ENCODE data around the gene ATR.
"Not testable (repeated sequence)": the region's sequence is repeated elsewhere in the genome, so short reads cannot be mapped to it uniquely, and the experiment has no call there.

Gene ATR

DNA sequence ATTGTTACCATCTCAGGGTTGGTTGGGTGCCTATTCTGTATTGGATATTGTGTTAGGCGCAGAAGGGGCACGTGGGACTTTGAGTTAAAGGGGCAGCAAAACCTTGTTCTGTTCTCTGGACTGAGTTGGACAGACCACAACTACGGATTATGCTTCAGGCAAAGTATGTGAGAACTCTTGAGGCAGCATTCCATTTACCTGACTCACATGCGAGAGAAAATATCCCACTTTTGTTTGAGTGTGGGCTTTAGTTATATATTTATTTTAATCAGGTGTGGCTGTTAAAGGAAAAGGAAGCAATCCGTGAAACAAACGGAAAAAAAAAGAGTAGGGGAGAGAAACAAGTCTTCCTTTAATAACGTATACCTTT is 17.0 kb upstream of the ATR start:
- peak; percentile 58 for DNase-seq (ENCODE audit: low spot score)
- no peak for FAIRE-seq

DNA sequence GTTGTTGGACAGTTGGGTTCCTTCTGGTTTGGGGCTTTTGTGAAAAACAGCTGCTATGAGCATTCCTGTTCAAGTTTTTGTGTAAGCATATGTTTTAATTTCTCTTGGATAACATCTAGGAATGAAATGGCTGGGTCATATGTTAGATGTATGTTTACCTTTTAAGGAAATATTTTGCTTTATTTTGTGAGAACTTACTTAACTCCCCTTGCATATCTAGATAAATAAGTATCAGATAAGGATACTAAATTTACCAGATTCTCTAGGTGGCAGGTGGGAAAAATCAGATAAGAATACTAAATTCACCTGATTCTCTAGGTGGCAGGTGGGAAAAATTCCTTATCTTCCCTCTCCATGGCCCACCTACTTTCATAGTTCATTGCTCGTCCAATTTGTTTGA is 16.6 kb upstream of the ATR start:
- DNase-seq (ENCODE audit: low spot score) (no peak), FAIRE-seq (no peak)

- DNase-seq (ENCODE audit: low spot score); FAIRE-seq: not testable (repeated sequence)
These were observed 13.7 kb upstream of the ATR start for GRCh38 chr3:142592268-142592667.

DNA sequence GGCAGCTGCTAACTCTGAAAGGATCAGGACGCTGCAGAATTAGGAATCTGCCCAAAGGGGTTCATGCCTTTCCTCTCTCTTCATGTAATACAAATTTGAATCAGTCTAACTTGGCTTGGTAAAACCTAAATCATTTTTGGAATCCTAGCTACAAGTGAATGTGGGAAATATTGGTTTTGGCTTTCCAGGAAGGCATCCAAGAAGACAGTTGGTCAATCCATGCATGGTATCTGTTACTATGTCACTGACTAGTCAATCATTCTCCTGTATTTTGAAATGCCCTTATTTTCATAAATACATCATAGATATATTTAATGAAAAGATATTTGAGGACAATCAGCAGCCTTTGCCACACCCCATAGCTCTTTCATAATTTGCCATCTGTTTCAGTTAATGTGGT is 10.2 kb upstream of the ATR start:
- FAIRE-seq: no peak
- DNase-seq (ENCODE audit: low spot score): no peak

DNA sequence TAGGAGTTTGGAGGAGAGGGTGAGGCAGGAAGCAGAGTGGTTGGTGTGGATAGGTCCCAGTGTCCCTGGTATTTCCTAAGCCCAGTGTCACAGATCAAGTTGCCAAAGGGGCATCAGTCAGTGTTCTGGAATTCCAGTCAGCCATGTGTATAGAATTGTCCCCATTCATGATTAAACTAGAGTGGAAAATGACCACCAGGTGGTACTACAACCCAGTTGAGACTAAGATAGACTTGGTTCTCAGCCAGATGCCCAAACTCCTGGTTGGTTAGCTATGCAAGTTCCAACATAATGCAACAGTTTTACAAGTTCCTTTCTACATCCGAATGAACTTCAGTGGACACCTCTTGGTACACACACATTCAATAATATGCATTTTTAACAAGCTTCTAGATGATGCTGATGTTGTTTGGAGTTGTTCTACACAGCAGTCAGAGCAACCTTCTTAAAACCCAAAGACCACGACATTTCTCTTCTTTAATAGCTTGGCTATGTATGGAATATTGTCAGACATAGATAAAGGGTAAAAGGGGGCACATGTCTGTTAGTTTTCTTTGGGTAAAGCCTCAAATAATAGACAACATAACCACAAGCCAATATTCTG is 8.4 kb upstream of the ATR start:
- FAIRE-seq (no peak), DNase-seq (ENCODE audit: low spot score) (peak; percentile 52)

- DNase-seq (ENCODE audit: low spot score); FAIRE-seq: not testable (repeated sequence)
These were observed 2.5 kb upstream of the ATR start for GRCh38 chr3:142581070-142581469.

DNA sequence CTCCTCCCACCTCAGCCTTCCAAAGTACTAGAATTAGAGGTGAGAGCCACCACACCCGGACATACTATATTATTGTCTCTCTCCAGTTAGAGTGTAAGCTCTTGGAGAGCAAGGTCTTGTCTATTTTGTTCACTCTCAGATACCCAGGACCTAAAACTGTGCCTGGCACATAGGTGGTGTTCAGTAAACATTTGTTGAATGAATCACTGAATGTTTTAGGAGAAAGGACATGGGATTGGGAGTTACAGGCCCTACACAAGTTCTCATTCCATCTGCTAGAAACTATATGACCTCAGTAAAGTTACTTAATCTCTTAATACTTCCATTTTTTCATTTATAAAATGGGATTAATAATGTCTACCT is 1.5 kb upstream of the ATR start:
- FAIRE-seq: no peak

DNA sequence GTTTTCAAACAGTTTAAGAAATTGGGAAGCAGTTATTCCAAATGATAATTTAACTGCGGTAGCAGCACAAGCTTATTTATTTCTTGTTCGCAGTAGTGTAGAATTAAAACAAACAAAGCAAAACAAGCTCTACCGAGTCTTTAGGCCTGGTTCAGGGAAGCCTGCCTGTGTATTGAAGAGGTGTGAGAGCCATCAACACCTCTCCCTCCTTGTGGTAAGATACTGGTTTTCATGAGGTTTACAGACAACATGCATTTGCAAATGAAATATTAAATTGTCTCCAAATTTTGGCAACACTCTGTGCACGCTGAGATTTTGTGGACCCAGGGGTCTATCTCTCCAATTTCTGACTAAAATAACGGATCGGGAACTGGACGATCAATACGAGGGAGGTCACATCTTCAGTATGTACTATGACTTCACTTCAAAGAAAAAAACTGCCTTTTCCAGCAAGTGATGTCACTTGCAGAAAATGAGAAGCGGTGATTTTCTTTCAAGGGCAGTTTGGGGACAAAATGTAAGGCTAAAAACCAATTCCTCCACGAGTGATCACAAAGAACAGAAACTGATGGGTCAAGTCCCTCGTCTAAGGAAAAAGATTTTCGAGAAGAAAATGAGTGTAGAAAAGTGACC is 721 bp downstream of the ATR start:
- FAIRE-seq (no peak), DNase-seq (ENCODE audit: low spot score) (no peak)

More for the DNA sequence above, 1.5 kb upstream of the ATR start:
- no peak for DNase-seq (ENCODE audit: low spot score)

DNA sequence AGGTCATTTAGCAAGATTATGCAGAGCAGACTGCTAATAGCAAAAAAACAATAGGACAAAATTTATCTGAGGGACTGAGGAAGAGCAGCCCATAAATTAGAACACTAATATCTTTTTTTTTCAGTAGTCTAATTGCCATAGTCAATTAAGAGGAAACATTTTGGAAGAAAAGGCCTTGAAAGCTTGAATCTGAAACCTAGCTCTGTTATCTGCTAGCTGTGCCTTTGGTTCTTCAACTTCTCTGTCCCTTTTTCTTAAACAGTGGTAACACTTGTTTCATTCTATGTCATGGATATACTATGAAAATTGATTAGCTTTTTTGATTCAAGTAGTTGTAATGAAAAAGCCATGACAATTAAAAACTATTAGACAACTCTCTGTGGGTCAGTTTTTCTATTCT is 1.7 kb downstream of the ATR start:
- DNase-seq (ENCODE audit: low spot score): no peak
- no peak for FAIRE-seq

DNA sequence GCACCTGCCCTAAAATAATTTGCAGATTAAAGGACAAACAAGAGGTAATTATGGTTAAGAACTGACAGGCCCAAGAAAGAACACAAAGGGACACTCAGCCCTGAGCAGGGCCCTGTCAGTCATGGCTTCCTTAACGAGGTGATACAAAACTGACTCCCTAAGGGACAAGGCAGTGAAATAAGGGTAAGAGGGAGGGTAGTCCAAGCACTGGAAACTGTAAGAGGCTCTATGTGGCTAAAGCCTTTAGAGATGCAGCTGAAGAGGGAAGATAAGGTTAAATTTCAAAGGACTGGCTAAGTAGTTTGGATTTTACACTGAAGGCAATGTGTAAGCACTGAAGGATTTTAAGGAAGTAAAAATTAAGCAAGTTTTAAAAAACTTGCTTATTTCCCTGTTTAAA is 3.9 kb downstream of the ATR start:
- FAIRE-seq (no peak), DNase-seq (ENCODE audit: low spot score) (no peak)

DNA sequence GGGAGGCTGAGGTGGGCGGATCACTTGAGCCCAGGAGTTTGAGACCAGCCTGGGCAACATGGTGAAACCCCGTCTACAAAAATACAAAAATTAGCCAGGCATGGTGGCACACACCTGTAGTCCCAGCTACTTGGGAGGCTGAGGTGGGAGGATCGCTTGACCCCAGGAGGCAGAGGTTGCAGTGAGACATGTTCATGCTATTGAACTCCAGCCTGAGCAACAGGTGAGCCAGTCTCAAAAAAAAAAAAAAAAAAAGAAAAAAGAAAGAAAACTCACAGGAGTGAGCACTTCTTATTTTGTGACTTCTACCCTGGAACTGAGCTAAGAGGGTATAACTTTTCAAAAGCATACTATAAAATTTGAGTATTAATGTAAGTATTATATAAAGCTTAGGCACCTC is 4.3 kb downstream of the ATR start:
- not testable (repeated sequence) for FAIRE-seq; DNase-seq (ENCODE audit: low spot score)

- DNase-seq (ENCODE audit: low spot score); FAIRE-seq: not testable (repeated sequence)
These were observed 9.1 kb downstream of the ATR start for GRCh38 chr3:142569422-142569821.

DNA sequence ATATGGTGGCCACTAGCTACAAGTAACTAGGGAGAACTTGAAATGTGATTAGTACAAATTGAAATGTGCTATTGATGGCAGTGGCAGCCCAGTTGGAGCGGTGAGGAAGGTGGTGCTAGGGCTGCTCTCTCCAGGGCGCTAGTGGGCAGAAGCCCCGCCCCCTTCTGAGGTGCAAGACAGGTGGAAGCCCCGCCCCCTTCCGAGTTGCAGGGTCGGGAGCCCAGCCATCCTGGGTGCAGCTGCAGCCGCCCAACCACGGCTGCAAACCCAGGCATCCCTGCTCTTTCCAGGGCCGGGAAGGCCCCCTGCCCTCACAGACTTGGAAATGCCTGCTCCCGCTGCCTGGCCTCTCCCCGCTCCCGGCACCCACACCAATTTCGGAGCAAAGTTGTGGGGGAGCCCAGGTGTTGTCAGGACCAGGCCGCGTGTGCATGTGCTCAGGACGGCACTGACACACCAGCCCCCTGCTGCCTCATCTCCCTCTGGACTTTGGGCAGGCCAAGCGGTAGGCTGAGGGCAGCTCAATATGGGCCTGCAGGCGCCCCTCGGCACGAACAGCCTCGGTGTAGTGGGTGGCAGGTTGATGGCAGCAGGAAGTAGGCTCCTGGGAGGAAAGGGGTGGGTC is 10.0 kb downstream of the ATR start:
- FAIRE-seq (no peak), DNase-seq (ENCODE audit: low spot score) (no peak)

DNA sequence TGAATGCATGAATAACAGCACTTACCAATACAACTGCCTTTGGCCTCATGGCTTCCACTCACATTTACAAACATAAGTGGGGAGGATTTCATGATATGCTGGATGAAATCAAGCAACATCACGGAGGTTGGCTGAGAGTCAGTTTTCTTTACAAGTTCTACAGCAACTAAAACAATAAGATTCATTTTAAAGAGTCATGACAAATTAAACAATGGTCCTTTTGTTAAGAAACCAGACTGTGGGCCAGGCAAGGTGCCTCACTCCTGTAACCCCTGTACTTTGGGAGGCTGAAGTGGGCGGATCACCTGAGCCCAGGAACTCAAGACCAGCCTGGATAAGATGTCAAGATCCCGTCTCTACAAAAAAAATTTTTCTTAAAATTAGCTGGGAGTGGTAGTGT is 12.4 kb downstream of the ATR start:
- FAIRE-seq (no peak), DNase-seq (ENCODE audit: low spot score) (no peak)

DNA sequence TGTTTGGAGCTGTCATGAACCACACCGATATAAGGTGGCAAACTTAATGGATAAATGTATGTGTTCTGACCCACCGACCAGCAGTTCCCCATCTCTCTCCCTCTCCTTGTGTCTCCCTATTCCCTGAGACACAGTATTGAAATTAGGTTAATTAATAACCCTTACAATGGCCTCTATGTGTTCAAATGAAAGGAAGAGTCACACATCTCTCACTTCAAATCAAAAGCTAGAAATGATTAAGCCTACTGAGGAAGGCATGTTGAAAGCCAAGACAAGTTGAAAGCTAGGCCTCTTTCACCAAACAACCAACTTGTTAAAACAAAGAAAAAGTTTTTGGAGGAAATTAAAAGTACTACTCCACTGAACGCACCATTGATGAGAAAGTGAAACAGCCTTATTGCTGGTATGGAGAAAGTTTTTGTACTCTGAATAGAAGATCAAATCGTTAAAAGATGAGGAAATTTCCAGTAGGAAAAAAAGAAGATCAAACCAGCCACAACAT is 15.0 kb downstream of the ATR start:
- DNase-seq (ENCODE audit: low spot score) (no peak), FAIRE-seq (no peak)

GRCh38 chr3:142560118-142560517 is 18.4 kb downstream of the ATR start:
- FAIRE-seq (no peak), DNase-seq (ENCODE audit: low spot score) (no peak)

DNA sequence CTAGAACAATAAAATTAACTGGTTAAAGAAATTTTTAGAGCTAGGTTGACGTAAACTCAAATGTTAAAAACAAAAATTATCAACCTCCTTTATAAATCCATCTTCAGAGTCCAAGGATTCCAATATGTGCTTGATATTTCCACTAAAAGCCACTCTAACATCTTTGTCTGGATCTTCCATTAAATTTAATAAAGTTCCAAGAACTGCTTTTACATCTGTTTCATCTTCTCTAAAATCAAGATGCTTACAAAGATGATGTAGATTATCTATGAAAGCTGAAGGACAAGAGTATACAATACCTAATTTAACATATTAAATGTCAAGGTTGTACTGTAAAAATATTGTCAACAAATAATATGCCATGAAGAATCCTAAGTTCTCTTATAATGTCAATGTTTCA is 24.8 kb downstream of the ATR start:
- DNase-seq (ENCODE audit: low spot score): no peak

DNA sequence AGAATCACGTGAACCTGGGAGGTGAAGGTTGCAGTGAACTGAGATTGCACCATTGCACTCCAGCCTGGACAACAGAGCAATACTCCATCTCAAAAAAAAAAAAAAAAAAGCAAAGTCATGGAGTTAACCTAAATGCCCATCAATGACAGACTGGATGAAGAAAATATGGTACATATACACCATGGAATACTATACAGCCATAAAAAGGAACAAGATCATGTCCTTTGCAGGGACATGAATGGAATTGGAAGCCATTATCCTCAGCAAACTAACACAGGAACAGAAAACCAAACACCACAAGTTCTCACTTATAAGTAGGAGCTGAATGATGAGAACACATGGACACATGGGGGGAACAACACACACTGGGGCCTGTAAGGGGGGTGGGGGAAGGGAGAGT is 26.0 kb downstream of the ATR start:
- DNase-seq (ENCODE audit: low spot score); FAIRE-seq: not testable (repeated sequence)

More for the DNA sequence above, 24.8 kb downstream of the ATR start:
- no peak for FAIRE-seq

- FAIRE-seq (no peak), DNase-seq (ENCODE audit: low spot score) (no peak)
These were observed 28.5 kb downstream of the ATR start for GRCh38 chr3:142549986-142550385.

DNA sequence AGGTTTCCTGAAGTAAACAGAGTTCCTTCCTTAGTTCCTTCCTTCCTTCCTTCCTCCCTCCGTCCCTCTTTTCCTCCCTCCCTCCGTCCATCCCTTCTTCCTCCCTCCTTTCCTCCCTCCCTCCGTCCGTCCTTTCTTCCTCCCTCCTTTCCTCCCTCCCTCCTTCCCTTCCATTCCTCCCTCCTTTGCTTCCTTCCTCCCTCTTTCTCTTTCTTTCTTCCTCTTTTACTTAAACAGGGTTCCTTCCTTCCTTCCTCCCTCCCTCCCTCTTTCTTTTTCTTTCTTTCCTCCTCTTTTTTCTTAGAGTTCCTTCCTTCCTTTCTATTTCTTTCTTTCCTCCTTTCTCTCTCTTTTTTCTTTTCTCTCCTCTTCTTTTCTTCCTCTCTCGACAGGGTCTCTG is 35.2 kb downstream of the ATR start:
- FAIRE-seq: no peak
- no peak for DNase-seq (ENCODE audit: low spot score)

- DNase-seq (ENCODE audit: low spot score) (no peak), FAIRE-seq (no peak)
These were observed 36.5 kb downstream of the ATR start for GRCh38 chr3:142542054-142542453.

DNA sequence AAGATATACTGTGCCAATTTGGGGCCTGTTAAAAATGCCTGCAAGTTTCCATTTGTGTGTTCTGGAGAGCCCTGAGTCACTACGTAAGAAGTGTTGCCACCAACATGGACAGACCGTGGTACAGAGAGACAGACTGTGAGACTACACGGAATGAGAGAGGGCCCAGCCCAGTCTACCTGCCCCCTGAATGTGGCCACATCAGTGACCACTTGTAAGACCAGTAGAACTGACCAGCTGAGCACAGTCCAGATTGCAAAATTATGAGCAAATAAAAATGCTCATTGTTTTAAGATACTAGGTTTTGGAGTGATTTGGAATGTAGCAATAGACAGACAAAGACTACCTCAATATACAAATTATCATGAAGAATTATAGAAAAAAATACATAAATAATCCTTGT is 42.0 kb downstream of the ATR start:
- FAIRE-seq (no peak), DNase-seq (ENCODE audit: low spot score) (no peak)

DNA sequence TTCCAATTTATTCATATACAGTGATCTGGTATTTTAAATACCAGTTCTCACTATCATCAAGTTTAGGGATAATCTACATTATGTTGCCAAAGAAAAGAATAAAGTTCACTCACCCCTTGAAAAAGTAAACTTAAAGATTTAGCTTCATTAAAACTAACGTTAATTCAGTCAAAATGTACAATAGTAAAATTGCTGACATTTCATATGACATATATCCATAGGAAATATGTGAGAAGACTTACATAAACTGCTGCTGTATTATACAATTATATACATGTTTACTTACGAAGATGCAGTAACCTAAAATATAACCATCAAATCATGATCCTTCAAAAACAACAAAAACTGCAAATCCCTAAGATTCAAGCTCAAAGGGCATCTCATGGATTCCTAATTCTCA is 44.0 kb downstream of the ATR start:
- DNase-seq (ENCODE audit: low spot score) (no peak), FAIRE-seq (no peak)

Data from urothelium cell line (cell line).